Brain microvascular endothelial cell (primary cell): Measurements from ENCODE around the gene RBMXL3.

Experiments used
- DNase-seq: peaks from one replicate; pipeline ENCODE4 v3.0.0-alpha.2; 2020
- H3K27ac ChIP-seq: fragments of 250-450 bp; sonication (Bioruptor Pico); 2 replicates; pipeline ENCODE4 v1.5.1; 2020; ENCODE audit warnings: mild to moderate bottlenecking, moderate library complexity
- H3K27me3 ChIP-seq: fragments of 250-450 bp; sonication (Bioruptor Pico); replicated peaks from 2 replicates; pipeline ENCODE4 v1.5.1; 2020; ENCODE audit warnings: mild to moderate bottlenecking
- H3K36me3 ChIP-seq: fragments of 250-450 bp; sonication (Bioruptor Pico); replicated peaks from 2 replicates; pipeline ENCODE4 v1.5.1; 2020; ENCODE audit warnings: mild to moderate bottlenecking
- H3K4me3 ChIP-seq: 2 replicates; pipeline ENCODE4 v1.5.1; 2011; ENCODE audit warnings: low read depth, mild to moderate bottlenecking, control low read depth, low read length, moderate library complexity
- in situ Hi-C: cut with HindIII; loops from 2 replicates; pipeline ENCODE4 v1.10.0; 2017; ENCODE audit warnings: low sequenced_read_pairs, low pct_ligation_motif_present
- TF ChIP-seq, protein P1 (sequence below): IDR thresholded peaks from 2 replicates; pipeline ENCODE4 v1.5.1; 2011; ENCODE audit warnings: low read depth, mild to moderate bottlenecking, moderate library complexity, low read length, control low read depth, inconsistent platforms; ENCODE audit errors: missing control alignments

Gene RBMXL3

DNA sequence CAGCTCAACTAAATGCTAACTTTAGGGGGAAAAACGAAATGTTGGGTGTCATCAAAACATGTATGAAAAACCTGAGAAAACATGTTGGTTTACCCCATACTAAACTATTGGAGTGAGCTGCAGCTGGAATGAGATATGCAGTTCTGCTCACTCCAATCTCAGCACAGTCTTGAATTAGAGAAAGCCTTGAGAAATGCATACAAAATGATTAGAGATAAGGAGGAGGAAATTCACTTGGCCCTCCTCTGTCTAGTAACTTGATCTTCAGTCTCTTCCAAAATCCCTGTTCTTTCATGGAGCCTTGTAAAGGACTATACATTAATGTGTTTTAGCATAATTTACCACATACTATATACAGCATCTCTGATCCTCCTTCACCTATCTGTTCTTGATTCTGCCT, 47.8 kb downstream of the RBMXL3 start:
- DNase-seq: no peak
- Histone ChIP-seq H3K27ac (no peak overlapping the region), H3K4me3 (no peak overlapping the region), H3K27me3 (peaks cover 2% of the 10 kb centered on the region), H3K36me3 (no peaks in the 10 kb centered on the region)
- in situ Hi-C loops: no loop called here
- TF ChIP-seq, protein P1, sequence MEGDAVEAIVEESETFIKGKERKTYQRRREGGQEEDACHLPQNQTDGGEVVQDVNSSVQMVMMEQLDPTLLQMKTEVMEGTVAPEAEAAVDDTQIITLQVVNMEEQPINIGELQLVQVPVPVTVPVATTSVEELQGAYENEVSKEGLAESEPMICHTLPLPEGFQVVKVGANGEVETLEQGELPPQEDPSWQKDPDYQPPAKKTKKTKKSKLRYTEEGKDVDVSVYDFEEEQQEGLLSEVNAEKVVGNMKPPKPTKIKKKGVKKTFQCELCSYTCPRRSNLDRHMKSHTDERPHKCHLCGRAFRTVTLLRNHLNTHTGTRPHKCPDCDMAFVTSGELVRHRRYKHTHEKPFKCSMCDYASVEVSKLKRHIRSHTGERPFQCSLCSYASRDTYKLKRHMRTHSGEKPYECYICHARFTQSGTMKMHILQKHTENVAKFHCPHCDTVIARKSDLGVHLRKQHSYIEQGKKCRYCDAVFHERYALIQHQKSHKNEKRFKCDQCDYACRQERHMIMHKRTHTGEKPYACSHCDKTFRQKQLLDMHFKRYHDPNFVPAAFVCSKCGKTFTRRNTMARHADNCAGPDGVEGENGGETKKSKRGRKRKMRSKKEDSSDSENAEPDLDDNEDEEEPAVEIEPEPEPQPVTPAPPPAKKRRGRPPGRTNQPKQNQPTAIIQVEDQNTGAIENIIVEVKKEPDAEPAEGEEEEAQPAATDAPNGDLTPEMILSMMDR: no peak
